Fibroblast of lung (primary cell): Measurements from ENCODE around the gene RAG1.

Source experiments
- EZH2 ChIP-seq: IDR thresholded peaks from 2 replicates; pipeline ENCODE4 v1.5.1; 2012; ENCODE audit warnings: low read length, control low read depth, mild to moderate bottlenecking; ENCODE audit errors: missing control alignments
- TF ChIP-seq, protein P1 (sequence below), 2 donors: IDR thresholded peaks in 1 of 2; conservative IDR thresholded peaks in 1 of 2; 1 replicate in 1 of 2; 2 replicates in 1 of 2; pipeline ENCODE4 v1.5.1; 2011 to 2012; ENCODE audit warnings: low read length in 2 of 2, control low read depth in 1 of 2, inconsistent platforms in 1 of 2, low read depth in 1 of 2, mild to moderate bottlenecking in 1 of 2

DNA sequence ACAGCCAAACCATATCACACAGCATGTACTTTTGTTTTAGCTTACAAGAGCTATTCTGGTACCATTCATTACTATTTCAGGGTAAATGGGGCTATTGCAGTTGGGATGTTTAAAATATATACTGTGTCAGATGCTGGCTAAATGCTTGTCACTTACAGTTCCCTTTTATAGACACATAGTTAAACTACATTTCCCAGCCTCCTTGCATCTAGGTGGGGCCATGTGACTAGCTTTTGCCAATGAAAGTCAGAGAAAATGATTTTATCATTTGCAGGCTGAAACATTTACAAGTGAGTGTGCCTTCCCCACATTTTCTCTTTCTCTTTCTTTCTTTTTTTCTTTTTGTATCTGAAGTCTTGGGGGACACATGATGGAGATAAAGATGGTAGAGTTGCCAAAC, 18.7 kb downstream of the RAG1 start:
- TF ChIP-seq, protein P1, sequence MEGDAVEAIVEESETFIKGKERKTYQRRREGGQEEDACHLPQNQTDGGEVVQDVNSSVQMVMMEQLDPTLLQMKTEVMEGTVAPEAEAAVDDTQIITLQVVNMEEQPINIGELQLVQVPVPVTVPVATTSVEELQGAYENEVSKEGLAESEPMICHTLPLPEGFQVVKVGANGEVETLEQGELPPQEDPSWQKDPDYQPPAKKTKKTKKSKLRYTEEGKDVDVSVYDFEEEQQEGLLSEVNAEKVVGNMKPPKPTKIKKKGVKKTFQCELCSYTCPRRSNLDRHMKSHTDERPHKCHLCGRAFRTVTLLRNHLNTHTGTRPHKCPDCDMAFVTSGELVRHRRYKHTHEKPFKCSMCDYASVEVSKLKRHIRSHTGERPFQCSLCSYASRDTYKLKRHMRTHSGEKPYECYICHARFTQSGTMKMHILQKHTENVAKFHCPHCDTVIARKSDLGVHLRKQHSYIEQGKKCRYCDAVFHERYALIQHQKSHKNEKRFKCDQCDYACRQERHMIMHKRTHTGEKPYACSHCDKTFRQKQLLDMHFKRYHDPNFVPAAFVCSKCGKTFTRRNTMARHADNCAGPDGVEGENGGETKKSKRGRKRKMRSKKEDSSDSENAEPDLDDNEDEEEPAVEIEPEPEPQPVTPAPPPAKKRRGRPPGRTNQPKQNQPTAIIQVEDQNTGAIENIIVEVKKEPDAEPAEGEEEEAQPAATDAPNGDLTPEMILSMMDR (conservative IDR thresholded peaks at IDR 0.05 in 1 of 2, IDR thresholded peaks at IDR 0.05 in 1 of 2; ENCODE audit: low read depth in 1 of 2, low read length in 2 of 2): no peak
- TF ChIP-seq EZH2: no peak
